ENCODE results near the gene SLCO3A1. TPM values are rescaled to one million over a fixed set of nuclear protein-coding genes. Genes with fewer than 3 reads are reported as not detected.

SLCO3A1 gene
- total RNA-seq, 2 experiments from 2014 or later = 4.2 to 4.8 TPM

DNA sequence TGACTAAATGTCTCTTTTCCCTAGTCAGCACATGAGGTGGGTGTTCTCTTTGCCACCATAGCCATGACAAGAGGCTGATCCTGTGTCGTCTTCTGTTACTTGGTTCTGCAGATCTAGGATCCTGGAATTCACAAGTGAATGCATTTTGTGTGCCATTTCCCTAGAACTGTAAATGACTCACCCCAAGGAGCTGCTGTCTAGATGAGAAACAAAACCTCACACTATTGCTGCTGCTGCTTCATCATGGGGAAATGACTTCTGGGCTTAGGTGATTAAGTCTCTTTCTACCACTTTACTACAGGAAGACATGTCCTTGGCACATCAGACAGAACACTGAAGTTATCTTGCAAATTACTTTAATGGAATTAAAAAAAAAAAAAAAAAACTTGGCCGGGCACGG is 54.9 kb downstream of the SLCO3A1 start:
- ATAC-seq = peak; percentile 71
- no peaks in the 10 kb centered on the region for H3K9me3 Mint-ChIP-seq
- TF ChIP-seq, protein P1, sequence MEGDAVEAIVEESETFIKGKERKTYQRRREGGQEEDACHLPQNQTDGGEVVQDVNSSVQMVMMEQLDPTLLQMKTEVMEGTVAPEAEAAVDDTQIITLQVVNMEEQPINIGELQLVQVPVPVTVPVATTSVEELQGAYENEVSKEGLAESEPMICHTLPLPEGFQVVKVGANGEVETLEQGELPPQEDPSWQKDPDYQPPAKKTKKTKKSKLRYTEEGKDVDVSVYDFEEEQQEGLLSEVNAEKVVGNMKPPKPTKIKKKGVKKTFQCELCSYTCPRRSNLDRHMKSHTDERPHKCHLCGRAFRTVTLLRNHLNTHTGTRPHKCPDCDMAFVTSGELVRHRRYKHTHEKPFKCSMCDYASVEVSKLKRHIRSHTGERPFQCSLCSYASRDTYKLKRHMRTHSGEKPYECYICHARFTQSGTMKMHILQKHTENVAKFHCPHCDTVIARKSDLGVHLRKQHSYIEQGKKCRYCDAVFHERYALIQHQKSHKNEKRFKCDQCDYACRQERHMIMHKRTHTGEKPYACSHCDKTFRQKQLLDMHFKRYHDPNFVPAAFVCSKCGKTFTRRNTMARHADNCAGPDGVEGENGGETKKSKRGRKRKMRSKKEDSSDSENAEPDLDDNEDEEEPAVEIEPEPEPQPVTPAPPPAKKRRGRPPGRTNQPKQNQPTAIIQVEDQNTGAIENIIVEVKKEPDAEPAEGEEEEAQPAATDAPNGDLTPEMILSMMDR (IDR thresholded peaks at IDR 0.05) = no peak
- no peaks in the 10 kb centered on the region for H3K36me3 Mint-ChIP-seq (ENCODE audit: low read depth)
- intact Hi-C loops (cut with micrococcal nuclease) = no loop called here
- no peaks in the 10 kb centered on the region for H3K27me3 Mint-ChIP-seq
- ChIA-PET POLR2A (interaction anchor here (0.7 to 1.1 kb wide), 2 partner anchors 22 to 72 kb away, joined by 3 read pairs; no protein-coding TSS in a partner anchor), CTCF (interaction anchor here (1.4 kb wide), 1 partner anchor 20 kb away, joined by 3 read pairs; no protein-coding TSS in a partner anchor)
- no peak overlapping the region for H3K4me3 Mint-ChIP-seq
- peak overlapping the region; percentile 8 for H3K27ac Mint-ChIP-seq
- no peak for DNase-seq
- H3K4me1 Mint-ChIP-seq (ENCODE audit: low read depth) = peaks cover 15% of the 10 kb centered on the region

DNA sequence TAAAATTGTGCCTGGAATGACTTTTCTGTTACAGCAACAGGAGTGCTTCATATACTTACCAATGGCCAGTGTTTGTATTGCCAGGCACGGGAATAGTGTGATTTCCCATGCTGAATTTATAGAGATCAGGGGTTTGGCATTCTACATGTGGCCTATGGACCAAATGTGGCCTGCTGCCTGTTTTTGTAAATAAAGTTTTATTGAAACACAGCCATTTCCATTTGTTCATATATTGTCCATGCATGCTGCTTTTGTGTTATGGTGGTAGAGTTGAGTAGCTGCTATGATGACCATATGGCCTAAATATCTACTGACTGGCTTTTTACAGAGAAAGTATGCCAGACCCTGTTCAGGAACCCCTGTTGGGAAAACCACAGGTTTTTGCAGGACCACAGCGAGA is 55.6 kb downstream of the SLCO3A1 start:
- ATAC-seq (no peak), DNase-seq (no peak)
- intact Hi-C loops (cut with micrococcal nuclease) = no loop called here
- Mint-ChIP-seq H3K9me3 (no peaks in the 10 kb centered on the region), H3K27ac (no peak overlapping the region), H3K4me3 (no peak overlapping the region), H3K4me1 (ENCODE audit: low read depth) (peaks cover 15% of the 10 kb centered on the region), H3K27me3 (no peaks in the 10 kb centered on the region), H3K36me3 (ENCODE audit: low read depth) (no peaks in the 10 kb centered on the region)
- CTCF ChIA-PET = interaction anchor here (1.4 kb wide), 1 partner anchor 19 kb away, joined by 3 read pairs; no protein-coding TSS in a partner anchor
- TF ChIP-seq, protein P1 (IDR thresholded peaks at IDR 0.05) = no peak
- POLR2A ChIA-PET = interaction anchor here (0.7 to 1.1 kb wide), 2 partner anchors 22 to 72 kb away, joined by 3 read pairs; no protein-coding TSS in a partner anchor

DNA sequence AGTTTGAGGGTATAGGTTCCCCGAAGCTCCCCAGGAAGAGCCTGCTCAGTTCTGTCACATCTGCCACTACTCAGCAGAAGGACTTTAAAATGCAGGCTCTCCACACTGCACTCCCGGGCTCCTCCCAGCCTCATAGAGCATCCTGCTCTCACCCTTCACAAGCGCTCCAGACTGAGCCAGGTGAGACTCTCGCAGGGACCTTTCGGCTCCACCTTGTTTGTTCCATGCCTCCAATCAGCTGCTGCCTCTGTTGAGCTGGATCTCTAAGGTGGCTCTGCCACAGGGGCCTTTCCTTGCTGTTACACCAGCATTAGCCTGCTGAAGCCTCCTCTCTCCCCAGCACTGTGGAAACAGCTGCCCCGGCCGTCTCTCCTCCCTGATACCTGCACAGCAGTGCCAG is 56.1 kb downstream of the SLCO3A1 start:
- intact Hi-C loops (cut with micrococcal nuclease) = no loop called here
- Mint-ChIP-seq H3K4me1 (ENCODE audit: low read depth) (peaks cover 15% of the 10 kb centered on the region), H3K9me3 (no peaks in the 10 kb centered on the region), H3K36me3 (ENCODE audit: low read depth) (no peaks in the 10 kb centered on the region), H3K27me3 (no peaks in the 10 kb centered on the region), H3K4me3 (no peak overlapping the region), H3K27ac (no peak overlapping the region)
- TF ChIP-seq, protein P1 (IDR thresholded peaks at IDR 0.05) = no peak
- POLR2A ChIA-PET = no interaction called here
- DNase-seq (no peak), ATAC-seq (no peak)
- CTCF ChIA-PET = no interaction called here

DNA sequence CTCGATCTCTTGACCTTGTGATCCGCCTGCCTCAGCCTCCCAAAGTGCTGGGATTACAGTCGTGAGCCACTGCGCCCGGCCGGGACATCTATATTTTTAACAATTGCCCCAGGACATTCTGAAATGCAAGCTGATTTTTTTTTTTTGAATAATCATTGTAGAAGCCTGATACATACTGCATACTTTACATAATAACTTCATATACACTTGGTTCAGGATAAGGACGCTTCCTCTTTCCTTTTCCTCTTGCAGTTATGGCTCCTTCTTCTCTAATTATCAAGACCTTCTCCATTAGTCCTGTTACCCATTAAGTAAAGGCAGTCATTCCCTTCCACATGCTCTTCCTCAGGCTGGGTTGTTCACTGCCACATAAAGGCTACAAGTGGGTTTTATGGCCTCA is 58.3 kb downstream of the SLCO3A1 start:
- ATAC-seq (no peak), DNase-seq (no peak)
- H3K4me1 Mint-ChIP-seq (ENCODE audit: low read depth) = peaks cover 14% of the 10 kb centered on the region
- H3K9me3 Mint-ChIP-seq = no peaks in the 10 kb centered on the region
- no peak overlapping the region for H3K4me3 Mint-ChIP-seq
- intact Hi-C loops (cut with micrococcal nuclease) = no loop called here
- ChIA-PET POLR2A (interaction anchor here (0.5 to 0.7 kb wide), 3 partner anchors 84 to 338 kb away, joined by 3 to 4 read pairs (median 3); no protein-coding TSS in a partner anchor), CTCF (interaction anchor here (1.0 kb wide), 1 partner anchor 11 kb away, joined by 3 read pairs; no protein-coding TSS in a partner anchor)
- no peaks in the 10 kb centered on the region for H3K36me3 Mint-ChIP-seq (ENCODE audit: low read depth)
- TF ChIP-seq, protein P1 (IDR thresholded peaks at IDR 0.05) = no peak
- H3K27ac Mint-ChIP-seq = no peak overlapping the region
- no peaks in the 10 kb centered on the region for H3K27me3 Mint-ChIP-seq

DNA sequence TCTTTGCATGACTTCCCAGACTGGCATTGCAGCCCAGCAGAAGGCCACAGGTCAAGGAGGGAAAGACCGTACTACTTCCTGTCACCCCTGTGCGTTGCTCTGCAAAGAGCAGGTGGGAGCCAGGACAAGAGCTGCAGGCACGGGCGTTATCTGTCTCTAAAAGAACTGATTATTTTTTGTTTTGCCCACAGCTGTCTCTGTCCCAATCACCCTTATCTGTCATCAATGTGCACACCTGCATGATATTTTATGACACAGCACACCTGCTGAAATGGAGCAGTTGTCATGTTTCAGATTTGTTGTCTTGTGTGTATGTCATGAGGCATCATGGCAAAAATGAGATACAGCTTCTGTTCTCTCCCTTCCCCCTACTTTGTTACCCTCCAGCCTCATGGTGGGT is 58.8 kb downstream of the SLCO3A1 start:
- ATAC-seq (no peak), DNase-seq (no peak)
- Mint-ChIP-seq H3K9me3 (no peaks in the 10 kb centered on the region), H3K4me1 (ENCODE audit: low read depth) (peaks cover 12% of the 10 kb centered on the region), H3K36me3 (ENCODE audit: low read depth) (no peaks in the 10 kb centered on the region), H3K27ac (no peak overlapping the region), H3K4me3 (no peak overlapping the region), H3K27me3 (no peaks in the 10 kb centered on the region)
- ChIA-PET CTCF (interaction anchor here (1.0 kb wide), 1 partner anchor 11 kb away, joined by 3 read pairs; no protein-coding TSS in a partner anchor), POLR2A (interaction anchor here (0.6 kb wide), 1 partner anchor 339 kb away, joined by 3 read pairs; no protein-coding TSS in a partner anchor)
- TF ChIP-seq, protein P1 (IDR thresholded peaks at IDR 0.05) = no peak
- intact Hi-C loops (cut with micrococcal nuclease) = no loop called here

Measured in activated CD8-positive, alpha-beta T cell treated with anti-CD3 and anti-CD28 coated beads for 36 hours (primary cell).